ENCODE data around the gene CALCB.

- no peak for TF ChIP-seq CTCF (conservative IDR thresholded peaks at IDR 0.05; ENCODE audit: low read depth, low read length)
- no peak for TF ChIP-seq RAD21 (IDR thresholded peaks at IDR 0.05; ENCODE audit: low read length)
- TF ChIP-seq FOS (IDR thresholded peaks at IDR 0.05; ENCODE audit: low read depth, low read length), result no peak
- no peak for TF ChIP-seq RFX5 (IDR thresholded peaks at IDR 0.05; ENCODE audit: low read depth, low read length)
- TF ChIP-seq MAZ (IDR thresholded peaks at IDR 0.05; ENCODE audit: borderline replicate concordance, low read depth, low read length), result no peak
- TF ChIP-seq BHLHE40 (IDR thresholded peaks at IDR 0.05; ENCODE audit: low read depth, low read length), result no peak
- TF ChIP-seq POLR2A (IDR thresholded peaks at IDR 0.05; ENCODE audit: low read depth, low read length), result no peak
- no peak for TF ChIP-seq USF2 (IDR thresholded peaks at IDR 0.05; ENCODE audit: low read depth, low read length)
- no peak for TF ChIP-seq CEBPB (IDR thresholded peaks at IDR 0.05; ENCODE audit: low read depth, low read length)
- no peak for TF ChIP-seq NFE2L2 (IDR thresholded peaks at IDR 0.05; ENCODE audit: low read depth, low read length)
Measured at GRCh38 chr11:15095736-15096228, 22.4 kb downstream of the CALCB start.
